CD4-positive, alpha-beta T cell treated with Interleukin-10 for 1 hour (primary cell): ENCODE measurements around the gene PLEK2.
"Not testable (repeated sequence)": the region's sequence is repeated elsewhere in the genome, so short reads cannot be mapped to it uniquely, and the experiment has no call there.

ENCODE experiments used
- DNase-seq: peaks from one replicate; pipeline ENCODE4 v3.0.0-alpha.2; 2020

Gene PLEK2

GRCh38 chr14:67411820-67412421 is at the start of gene PLEK2:
Gene PLEK2 (minus strand): TSS chr14:67412165. CDS start chr14:67412059, 106 bp downstream.
- DNase-seq, result peak; percentile 58

GRCh38 chr14:67461341-67461985 is 49.5 kb upstream of the PLEK2 start:
- DNase-seq, result no peak

- DNase-seq, result no peak
These were observed 47.4 kb upstream of the PLEK2 start for GRCh38 chr14:67459336-67459735.

GRCh38 chr14:67457782-67458181 is 45.8 kb upstream of the PLEK2 start:
- no peak for DNase-seq

GRCh38 chr14:67456732-67457131 is 44.8 kb upstream of the PLEK2 start:
- DNase-seq, result no peak

- no peak for DNase-seq
These were observed 41.8 kb upstream of the PLEK2 start for GRCh38 chr14:67453575-67454300.

GRCh38 chr14:67451667-67452066 is 39.7 kb upstream of the PLEK2 start:
- DNase-seq, result not testable (repeated sequence)

- no peak for DNase-seq
These were observed 37.1 kb upstream of the PLEK2 start for GRCh38 chr14:67449096-67449495.

- DNase-seq, result no peak
These were observed 35.0 kb upstream of the PLEK2 start for GRCh38 chr14:67447033-67447381.

- no peak for DNase-seq
These were observed 34.5 kb upstream of the PLEK2 start for GRCh38 chr14:67446371-67447032.

- DNase-seq, result no peak
These were observed 32.4 kb upstream of the PLEK2 start for GRCh38 chr14:67444395-67444794.

- no peak for DNase-seq
These were observed 30.4 kb upstream of the PLEK2 start for GRCh38 chr14:67442139-67442906.

- DNase-seq, result no peak
These were observed 29.7 kb upstream of the PLEK2 start for GRCh38 chr14:67441672-67442071.

- no peak for DNase-seq
These were observed 29.3 kb upstream of the PLEK2 start for GRCh38 chr14:67441256-67441655.

- no peak for DNase-seq
These were observed 28.5 kb upstream of the PLEK2 start for GRCh38 chr14:67440513-67440912.

GRCh38 chr14:67438969-67439368 is 27.0 kb upstream of the PLEK2 start:
- DNase-seq, result no peak

- DNase-seq, result no peak
These were observed 24.3 kb upstream of the PLEK2 start for GRCh38 chr14:67436006-67436866.

GRCh38 chr14:67435603-67436002 is 23.6 kb upstream of the PLEK2 start:
- DNase-seq, result no peak

GRCh38 chr14:67432050-67432564 is 20.1 kb upstream of the PLEK2 start:
- no peak for DNase-seq

- no peak for DNase-seq
These were observed 17.7 kb upstream of the PLEK2 start for GRCh38 chr14:67429510-67430205.

- no peak for DNase-seq
These were observed 16.6 kb upstream of the PLEK2 start for GRCh38 chr14:67428501-67429031.
